Measurements from ENCODE around the gene CAMKK1.

The CAMKK1 gene

GRCh38 chr17:3866276-3866675 lies 26.6 kb downstream of the CAMKK1 start:
- no peak for DNase-seq (ENCODE audit: low spot score)
- TF ChIP-seq CTCF (IDR thresholded peaks at IDR 0.05; ENCODE audit: borderline replicate concordance, control extremely low read depth, extremely low read depth, insufficient read depth, missing control alignments), result no peak
- in situ Hi-C loops (cut with MboI; ENCODE audit: low sequenced_read_pairs, unreplicated experiment), result no loop called here

GRCh38 chr17:3865176-3865575 lies 27.7 kb downstream of the CAMKK1 start:
- in situ Hi-C loops (cut with MboI; ENCODE audit: low sequenced_read_pairs, unreplicated experiment), result no loop called here
- no peak for TF ChIP-seq CTCF (IDR thresholded peaks at IDR 0.05; ENCODE audit: borderline replicate concordance, control extremely low read depth, extremely low read depth, insufficient read depth, missing control alignments)
- no peak for DNase-seq (ENCODE audit: low spot score)

GRCh38 chr17:3864534-3864933 lies 28.3 kb downstream of the CAMKK1 start:
- no peak for TF ChIP-seq CTCF (IDR thresholded peaks at IDR 0.05; ENCODE audit: borderline replicate concordance, control extremely low read depth, extremely low read depth, insufficient read depth, missing control alignments)
- DNase-seq (ENCODE audit: low spot score), result no peak
- in situ Hi-C loops (cut with MboI; ENCODE audit: low sequenced_read_pairs, unreplicated experiment), result no loop called here

GRCh38 chr17:3861761-3862681 lies 30.8 kb downstream of the CAMKK1 start:
- in situ Hi-C loops (cut with MboI; ENCODE audit: low sequenced_read_pairs, unreplicated experiment), result no loop called here
- TF ChIP-seq CTCF (IDR thresholded peaks at IDR 0.05; ENCODE audit: borderline replicate concordance, control extremely low read depth, extremely low read depth, insufficient read depth, missing control alignments), result no peak
- no peak for DNase-seq (ENCODE audit: low spot score)

GRCh38 chr17:3860939-3861700 lies 31.7 kb downstream of the CAMKK1 start:
- no peak for TF ChIP-seq CTCF (IDR thresholded peaks at IDR 0.05; ENCODE audit: borderline replicate concordance, control extremely low read depth, extremely low read depth, insufficient read depth, missing control alignments)
- in situ Hi-C loops (cut with MboI; ENCODE audit: low sequenced_read_pairs, unreplicated experiment), result no loop called here
- no peak for DNase-seq (ENCODE audit: low spot score)

GRCh38 chr17:3859940-3860339 lies 32.9 kb downstream of the CAMKK1 start:
- TF ChIP-seq CTCF (IDR thresholded peaks at IDR 0.05; ENCODE audit: borderline replicate concordance, control extremely low read depth, extremely low read depth, insufficient read depth, missing control alignments), result no peak
- DNase-seq (ENCODE audit: low spot score), result no peak
- in situ Hi-C loops (cut with MboI; ENCODE audit: low sequenced_read_pairs, unreplicated experiment), result no loop called here

All from GM13976 (cell line).